Transverse colon (tissue), 3 donors: ENCODE results near the gene DOCK6.

ENCODE experiments used
- CTCF ChIP-seq, 5 experiments: fragments of 200-600 bp in 3 of 5; fragments of 450-650 bp in 2 of 5; sonication (generic) in 3 of 5; IDR thresholded peaks; 1 replicate in 2 of 5; 2 replicates in 3 of 5; pipeline ENCODE4 v1.5.1; 2016 to 2017; ENCODE audit warnings: antibody characterized with exemption in 5 of 5, inconsistent platforms in 3 of 5, mild to moderate bottlenecking in 2 of 5, moderate library complexity in 1 of 5
- POLR2A ChIP-seq: fragments of 450-650 bp; IDR thresholded peaks from one replicate; pipeline ENCODE4 v1.6.1; 2016; ENCODE audit warnings: antibody characterized with exemption, mild to moderate bottlenecking, moderate library complexity

GRCh38 chr19:11242864-11243797, 19.2 kb downstream of the DOCK6 start:
- TF ChIP-seq CTCF (IDR thresholded peaks at IDR 0.05) (peak; percentile 67 to 87 (median 73)), POLR2A (no peak)
